ENCODE data around the gene XPA. TPM values are rescaled to one million over a fixed set of nuclear protein-coding genes. Genes with fewer than 3 reads are reported as not detected.

Gene XPA
- total and polyA plus RNA-seq, 2 of the 8 experiments (the other 6 are each of a cell fraction or from before 2014, with no cell fraction given), result 0.24 to 2.6 TPM

DNA sequence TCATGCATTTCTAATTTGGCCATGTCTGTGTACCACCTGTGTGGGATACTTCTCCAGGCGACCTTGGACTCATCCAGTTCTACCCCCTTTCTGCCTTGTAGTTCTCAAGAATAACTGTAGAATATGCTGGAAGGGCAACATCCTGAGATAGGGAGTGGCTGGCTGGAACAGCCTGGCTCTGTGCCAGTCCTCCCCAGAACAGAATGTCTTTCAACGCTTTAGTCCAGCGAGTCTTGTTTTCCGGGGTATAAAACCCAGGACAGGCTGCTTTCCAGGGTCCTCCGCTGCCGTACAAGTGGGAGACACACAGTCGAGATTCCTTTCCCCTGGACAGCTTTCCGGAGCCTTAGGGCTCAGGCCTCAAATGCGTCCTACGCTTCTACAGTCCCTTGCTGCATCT is 45.4 kb upstream of the XPA start (continued):
- TF ChIP-seq PHF8 (conservative IDR thresholded peaks at IDR 0.05; ENCODE audit: low read depth, low read length) (no peak), JUN (IDR thresholded peaks at IDR 0.05; ENCODE audit: low read depth, low read length) (no peak), MAFK (IDR thresholded peaks at IDR 0.05; ENCODE audit: low read depth, low read length) (no peak)
